DMS53 treated with DMSO at 0.1 percent for 48 hours (cell line): ENCODE measurements around the gene DNAJC3.
"Not testable (repeated sequence)": the region's sequence is repeated elsewhere in the genome, so short reads cannot be mapped to it uniquely, and the experiment has no call there.

Source experiments
- DNase-seq: peaks from one replicate; lab custom pipeline; 2025; ENCODE audit not compliant: unreplicated experiment; lab: John Stamatoyannopoulos, UW

The DNAJC3 gene

DNA sequence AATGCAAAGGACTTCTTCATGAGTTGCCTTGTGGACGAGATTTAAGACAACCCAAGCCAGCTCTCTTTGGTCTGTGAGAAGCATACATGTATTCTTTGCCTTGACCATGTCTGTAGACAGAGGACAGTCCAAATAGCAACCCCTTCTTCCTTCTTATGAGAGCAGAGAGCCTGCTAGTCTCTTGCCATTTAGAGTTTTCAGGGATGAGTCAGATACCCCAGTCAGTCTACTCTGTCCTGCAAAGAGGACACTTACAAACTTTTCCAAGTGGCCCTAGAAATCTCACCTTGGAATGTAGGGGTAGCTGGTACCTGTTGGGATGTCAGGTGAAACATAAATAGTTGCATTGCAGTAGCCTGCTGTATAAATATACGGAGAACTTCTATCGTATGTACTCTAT lies 36.7 kb downstream of the DNAJC3 start:
- DNase-seq, result no peak

DNA sequence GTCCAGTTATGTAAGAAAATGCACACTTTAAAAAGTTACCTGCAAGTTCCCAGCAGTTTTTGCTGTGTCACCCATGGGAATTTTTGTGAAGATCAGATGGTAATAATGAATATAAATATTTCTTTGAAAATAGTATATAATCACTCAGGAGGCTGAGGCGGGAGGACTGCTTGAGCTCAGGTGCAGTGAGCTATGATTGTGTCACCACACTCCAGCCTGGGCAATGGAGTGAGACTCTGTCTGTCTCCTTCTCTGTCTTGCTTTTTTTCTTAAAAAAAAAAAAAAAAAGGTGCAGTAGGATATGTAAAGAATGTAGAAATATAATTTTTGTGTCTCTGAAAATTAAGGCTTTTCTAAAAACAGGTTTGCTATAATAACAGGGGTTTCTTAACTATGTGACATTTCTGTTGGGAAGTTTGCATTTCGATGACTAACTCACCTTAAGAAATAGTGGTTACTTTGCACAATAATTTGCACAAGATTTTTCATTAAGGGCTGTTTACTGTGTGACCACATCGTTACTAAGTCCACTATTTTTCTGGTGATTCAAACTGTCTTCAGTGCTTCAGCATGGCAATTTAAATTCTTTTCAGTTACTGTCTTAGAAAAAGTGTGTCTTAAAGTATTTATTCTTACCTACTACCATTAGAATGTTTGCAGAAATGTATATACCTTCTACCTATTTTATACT lies 37.3 kb downstream of the DNAJC3 start:
- DNase-seq, result no peak

DNA sequence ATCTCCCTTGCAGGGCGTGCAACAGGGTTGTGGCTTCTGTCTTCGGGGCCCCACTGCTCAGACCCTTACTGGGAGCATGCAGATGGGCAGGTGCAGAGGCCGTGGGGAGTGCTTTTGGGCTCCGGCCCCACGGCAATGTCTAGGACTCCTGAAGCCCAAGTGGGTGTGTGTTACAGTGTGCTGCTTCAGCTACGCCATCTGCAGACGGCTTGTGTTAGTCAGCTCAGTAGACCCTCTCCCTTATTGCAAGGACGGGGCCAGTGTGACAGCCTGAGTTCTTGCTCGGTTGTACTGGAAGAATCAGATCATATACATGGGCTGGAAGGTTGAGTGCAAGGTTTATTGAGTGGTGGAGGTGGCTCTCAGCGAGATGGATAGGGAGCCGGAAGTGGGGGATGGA lies 39.3 kb downstream of the DNAJC3 start:
- DNase-seq, result no peak

DNA sequence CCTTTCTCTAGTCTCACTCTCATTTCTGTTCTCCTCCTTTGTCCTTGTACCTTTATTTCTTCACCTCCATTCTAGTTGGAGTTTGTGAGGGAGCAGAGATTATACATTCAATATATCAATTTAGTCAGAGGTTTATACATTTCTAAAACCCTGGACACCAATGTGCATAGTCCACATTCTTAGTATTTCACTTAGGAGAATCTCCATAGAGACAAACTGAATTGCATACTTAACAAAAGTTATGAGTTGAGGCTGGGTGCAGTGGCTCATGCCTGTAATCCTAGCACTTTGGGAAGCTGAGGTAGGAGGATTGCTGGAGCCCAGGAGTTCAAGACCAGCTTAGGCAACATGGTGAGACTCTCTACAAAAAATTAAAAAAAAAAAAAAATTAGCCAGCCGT lies 45.3 kb downstream of the DNAJC3 start:
- DNase-seq, result no peak

DNA sequence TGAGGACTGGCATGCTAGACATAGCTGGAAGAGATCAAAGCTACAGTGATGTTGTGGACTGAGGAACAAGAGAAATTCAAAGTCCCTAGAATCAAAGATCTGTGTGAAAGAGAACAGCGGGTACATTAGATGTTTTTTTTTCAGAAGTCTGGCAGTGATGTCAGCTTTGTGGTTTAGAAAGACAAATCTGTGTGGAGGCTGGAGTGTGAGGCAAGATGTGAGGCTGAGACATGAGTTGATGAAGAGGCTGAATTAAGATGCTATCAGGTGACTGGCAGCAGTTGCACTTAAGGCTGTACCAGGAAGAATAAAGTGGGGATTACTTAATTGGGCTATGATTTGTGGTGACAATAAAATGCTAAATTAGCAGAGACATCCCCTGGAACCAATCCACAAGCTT lies 46.5 kb downstream of the DNAJC3 start:
- DNase-seq, result no peak

DNA sequence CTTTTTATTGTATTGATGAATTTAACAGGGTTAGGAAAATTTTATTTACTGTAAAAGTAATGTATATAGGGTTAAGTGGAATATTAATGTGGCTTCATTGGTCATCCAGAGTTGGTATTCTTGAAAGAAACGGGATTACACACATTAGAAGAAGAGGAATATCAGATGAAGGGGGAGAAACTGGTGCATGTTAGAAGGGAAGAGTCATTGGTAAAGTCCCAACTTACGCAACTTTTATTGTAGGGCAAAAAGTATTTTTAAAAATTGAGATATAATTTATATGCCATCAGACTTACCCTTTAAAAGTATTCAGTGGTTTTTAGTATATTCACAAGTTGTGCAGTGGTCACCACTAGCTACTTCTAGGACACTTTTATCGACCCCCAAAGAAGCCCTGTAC lies 47.3 kb downstream of the DNAJC3 start:
- no peak for DNase-seq

DNA sequence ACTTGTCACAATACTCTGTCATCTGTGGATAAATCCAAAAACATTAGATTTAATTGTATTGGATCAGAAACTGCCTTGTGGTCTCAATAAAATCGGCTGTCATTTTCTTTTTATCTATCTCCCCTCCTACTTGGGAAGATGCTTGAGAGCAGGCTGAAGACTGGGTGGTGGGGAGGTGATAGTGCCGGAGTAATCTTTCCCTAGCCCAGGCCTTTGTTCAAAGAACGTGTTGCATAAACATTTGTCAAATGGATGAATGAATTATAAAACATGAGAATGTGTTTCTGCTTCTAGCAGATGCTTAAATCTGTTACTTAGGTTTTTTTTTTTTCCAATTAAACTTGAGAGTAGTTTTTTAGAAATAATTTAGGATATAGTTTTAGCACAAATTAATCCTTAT lies 49.9 kb downstream of the DNAJC3 start:
- DNase-seq, result no peak

DNA sequence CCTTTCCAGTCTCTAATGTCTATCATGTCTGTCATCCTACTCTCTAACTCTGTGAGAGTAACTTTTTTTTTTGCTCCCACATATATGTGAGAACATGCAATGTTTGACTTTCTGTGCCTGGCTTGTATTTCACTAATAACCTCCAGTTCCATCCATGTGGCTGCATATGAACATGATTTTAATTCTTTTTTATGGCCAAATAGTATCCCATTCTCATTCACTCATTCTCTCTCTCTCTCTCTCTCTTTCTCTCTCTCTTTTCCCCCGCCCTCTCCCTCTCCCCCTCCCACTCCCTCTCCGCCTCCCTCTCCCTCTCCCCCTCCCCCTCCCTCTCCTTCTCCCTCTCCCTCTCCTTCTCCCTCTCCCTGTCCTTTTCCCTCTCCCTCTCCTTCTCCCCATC lies 52.0 kb downstream of the DNAJC3 start:
- no peak for DNase-seq

DNA sequence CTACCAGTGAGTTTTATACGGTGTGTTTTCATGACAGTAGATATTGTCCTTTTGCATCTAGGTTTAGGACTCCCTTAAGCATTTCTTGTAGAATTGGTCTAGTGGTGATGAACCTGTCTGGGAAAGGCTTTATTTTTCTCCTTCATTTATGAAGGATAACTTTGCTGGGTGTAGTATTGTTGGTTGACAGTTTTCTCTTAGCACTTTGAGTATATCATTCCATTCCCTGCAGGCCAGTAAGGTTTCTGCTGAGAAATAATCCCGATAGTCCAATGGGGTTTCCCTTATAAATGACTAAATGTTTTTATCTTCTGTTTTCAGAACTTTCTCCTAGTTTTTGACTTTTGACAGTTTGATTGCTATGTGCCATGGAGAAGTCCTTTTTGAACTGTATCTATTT lies 57.2 kb downstream of the DNAJC3 start:
- no peak for DNase-seq

DNA sequence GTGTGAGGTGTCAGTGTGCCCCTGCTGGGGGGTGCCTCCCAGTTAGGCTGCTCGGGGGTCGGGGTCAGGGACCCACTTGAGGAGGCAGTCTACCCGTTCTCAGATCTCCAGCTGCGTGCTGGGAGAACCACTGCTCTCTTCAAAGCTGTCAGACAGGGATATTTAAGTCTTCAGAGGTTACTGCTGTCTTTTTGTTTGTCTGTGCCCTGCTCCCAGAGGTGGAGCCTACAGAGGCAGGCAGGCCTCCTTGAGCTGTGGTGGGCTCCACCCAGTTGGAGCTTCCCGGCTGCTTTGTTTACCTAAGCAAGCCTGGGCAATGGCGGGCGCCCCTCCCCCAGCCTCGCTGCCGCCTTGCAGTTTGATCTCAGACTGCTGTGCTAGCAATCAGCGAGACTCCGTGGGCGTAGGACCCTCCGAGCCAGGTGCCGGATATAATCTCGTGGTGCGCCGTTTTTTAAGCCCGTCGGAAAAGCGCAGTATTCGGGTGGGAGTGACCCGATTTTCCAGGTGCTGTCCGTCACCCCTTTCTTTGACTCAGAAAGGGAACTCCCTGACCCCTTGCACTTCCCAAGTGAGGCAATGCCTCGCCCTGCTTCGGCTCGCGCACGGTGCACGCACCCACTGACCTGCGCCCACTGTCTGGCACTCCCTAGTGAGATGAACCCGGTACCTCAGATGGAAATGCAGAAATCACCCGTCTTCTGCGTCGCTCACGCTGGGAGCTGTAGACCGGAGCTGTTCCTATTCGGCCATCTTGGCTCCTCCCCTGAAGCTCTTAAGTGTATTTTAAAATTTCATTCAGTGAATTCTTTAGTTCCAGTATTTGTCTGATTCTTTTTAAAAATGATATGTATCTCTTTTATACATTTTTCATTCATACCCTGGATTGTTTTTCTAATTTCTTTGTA lies 63.4 kb downstream of the DNAJC3 start:
- DNase-seq, result not testable (repeated sequence)

DNA sequence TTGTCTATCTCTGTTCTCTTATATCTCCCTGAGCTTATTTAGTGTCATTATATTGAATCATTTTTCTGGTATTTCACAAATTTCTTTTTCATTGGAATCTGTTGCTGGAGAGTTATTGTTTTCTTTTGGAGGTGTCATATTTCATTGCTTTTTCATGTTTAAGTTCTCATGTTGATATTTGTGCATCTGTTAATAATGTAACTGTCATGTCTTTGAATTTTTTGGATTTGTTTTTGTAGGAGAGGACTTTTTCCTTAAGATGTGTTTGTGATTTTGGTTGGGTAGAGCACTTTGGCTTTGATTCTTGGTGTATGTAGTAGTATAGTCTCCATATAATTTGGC lies 64.0 kb downstream of the DNAJC3 start:
- DNase-seq, result no peak

DNA sequence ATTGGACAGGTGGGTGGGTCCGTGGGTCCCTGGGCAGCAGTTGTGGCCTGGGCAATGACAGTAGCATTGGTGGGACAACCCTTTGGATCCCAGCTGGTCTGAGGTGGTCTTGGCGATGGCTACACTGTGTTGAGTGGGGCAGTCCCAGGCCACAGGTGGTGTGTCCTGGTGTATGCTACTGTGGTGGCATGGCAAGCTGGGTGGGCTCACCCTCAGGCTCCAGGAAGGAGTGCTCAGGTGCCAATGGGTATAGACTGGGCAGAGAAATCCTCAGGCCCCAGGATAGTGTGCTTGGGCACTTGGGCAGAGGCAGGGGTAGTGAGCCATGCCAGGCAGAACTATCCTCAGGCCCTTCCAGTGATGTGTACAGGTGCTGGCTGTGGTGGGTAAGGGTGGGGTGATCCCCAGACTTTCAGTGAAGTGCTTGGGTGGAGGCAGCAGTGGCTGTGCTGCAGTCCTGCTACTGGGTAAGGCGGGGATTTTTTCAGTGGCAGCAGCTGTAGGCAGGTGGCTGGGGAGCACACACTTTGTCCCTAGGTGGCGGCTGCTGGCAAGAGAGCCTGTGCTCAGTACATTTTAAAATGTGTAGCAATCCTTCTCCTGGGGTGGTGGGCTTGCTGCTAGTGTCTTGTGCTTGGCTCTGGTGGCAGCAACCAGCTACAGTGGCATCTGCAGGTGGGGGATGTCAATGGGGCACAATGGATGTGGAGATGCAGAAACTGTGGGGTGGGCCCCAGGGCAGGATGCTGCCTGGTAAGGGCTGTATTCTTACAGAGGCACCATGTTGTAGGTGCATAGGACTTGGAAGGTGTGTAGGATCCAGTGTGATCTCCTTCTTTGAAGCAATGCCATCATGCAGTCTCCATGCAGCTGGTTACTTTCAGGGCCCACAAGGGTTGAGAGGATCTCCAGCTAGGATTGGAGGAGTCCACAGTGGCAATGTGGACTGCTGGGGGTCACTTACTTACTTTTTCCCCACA lies 64.9 kb downstream of the DNAJC3 start:
- no peak for DNase-seq

DNA sequence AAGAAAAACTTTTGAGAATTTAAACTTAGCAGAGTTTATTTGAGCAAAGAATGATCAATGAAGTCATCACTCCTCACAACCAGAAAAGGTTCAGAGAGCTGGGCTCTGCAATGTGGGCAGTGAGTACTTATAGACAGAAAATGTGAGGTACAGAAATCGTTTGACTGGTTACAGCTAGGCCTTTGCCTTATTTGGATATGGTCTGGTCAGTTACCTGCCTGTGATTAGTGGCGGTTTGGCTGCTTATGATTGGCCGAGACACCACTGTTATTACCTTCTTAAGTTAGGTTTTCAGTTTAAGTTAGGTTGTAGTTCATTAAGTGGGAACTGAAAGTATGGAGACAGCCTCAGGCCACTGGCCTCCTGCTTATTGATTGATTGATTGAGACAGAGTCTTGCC lies 66.3 kb downstream of the DNAJC3 start:
- DNase-seq, result no peak

DNA sequence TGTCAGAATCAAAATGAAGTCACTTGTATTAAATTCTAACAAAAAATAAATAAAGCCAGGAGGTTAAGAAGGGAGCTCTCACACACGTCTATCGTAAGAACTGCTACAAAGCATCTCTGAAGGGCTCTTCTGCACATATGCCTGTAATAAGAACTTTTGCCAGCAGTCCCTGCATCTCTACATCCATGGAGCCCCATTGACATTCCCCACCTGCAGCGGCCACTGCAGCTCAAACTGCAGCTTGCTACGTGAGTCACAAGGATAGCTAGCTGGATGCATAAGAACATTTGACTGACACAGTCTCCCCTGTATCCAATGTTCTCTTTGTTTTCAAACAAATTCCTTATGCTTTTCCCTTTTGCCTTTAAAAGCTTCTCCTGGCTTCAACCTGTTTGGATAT lies 68.3 kb downstream of the DNAJC3 start:
- DNase-seq, result no peak

DNA sequence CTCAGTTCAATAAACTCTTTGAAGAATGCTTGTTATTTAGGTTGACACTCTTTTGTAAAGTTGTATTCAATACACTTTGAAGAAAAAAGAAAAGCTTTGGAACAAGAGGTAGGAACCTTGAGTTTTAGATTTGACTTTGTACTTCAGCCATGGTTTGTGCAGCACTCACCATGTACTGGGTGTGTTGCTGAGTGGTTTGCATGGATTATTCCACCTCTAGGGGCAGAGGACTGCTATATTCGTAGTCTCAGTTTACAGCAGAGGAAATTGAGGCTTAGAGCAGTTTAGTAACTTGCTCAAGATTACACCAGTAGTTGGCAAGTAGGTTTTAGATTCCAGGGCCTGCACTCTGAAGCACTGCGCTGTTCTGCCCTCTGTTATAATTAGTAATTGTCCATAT lies 68.8 kb downstream of the DNAJC3 start:
- no peak for DNase-seq

DNA sequence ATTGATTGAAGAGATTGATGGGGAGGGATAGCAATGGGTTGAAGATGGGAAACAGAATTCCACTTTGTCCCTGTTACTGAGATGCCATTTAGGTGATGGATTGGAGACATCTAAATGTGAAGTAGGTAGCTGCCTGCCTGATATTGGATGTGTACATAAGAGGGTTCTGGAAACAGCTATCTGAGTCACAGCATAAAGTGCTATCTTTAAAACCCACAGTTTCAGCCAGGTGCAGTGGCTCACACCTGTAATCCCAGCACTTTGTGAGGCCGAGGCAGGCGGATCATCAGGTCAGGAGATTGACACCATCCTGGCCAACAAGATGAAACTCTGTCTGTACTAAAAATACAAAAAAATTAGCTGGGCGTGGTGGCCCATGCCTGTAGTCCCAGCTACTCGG lies 72.6 kb downstream of the DNAJC3 start:
- DNase-seq, result peak; percentile 16

DNA sequence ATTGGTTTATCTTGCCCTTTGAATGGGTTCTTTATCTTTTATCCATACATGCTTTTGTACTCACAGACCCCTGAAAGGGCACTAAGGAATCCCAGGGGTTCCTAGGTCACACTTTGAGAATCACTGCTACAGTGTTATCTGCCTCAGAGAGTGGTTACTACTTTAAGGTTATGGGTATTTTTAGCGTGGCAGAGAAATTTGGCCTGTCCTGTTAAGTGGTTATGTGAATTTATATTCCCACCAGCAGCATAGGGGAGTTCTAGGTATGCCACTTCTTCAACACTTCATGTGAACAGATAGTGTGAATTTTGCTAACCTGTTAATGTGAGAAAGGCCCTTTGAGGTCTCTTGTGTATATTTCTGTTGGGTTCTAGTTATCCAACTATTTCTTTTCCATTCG lies 75.7 kb downstream of the DNAJC3 start:
- no peak for DNase-seq

DNA sequence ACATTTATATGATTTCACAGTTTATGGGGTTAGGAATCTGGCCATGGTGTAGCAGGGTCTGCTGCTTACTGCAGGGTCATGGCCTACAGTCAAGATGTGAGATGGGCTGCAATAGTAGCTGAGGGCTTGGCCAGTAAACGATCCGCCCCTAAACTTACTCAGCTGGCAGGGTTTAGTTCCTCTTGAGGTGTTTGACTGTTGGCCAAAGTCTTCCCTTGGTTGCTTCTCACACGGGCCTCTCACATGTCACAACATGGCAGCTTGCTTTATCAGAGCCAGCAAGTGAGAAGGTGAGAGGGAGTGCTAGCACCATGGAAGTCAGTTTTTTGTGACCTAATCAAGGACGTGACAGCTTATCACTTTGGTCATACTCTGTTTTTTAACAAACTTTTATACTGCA lies 77.1 kb downstream of the DNAJC3 start:
- DNase-seq, result no peak

DNA sequence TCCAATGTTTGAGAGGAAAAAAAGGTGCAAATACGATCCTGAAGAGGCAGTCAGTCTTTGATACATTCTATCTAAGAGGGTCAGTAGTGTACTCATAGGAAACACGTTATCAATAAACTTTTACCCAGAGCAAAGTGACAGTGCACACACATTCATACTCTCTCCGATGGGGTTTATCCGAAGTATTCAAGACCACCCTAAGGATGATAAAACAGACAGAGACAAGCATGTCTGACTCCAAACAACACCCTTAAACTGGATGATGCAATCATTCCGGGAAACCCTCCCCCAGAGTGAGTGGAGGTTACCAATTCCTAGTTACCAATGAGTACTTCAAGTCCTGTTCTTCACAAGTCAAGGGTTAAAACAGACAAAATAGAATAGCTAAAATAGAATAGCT lies 79.1 kb downstream of the DNAJC3 start:
- no peak for DNase-seq

DNA sequence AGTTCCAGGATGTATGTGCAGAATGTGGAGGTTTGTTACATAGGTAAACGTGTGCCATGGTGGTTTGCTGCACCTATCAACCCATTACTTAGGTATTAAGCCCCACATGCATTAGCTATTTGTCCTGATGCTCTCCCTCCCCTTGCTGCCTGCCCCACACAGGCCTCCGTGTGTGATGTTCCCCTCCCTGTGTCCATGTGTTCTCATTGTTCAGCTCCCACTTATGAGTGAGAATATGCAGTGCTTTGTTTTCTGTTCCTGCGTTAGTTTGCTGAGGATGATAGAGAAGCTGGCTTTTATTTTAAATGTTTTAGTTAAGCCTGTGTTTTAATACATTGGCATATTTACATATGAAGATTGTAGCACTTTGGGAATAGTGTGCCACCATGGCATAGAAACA lies 85.7 kb downstream of the DNAJC3 start:
- not testable (repeated sequence) for DNase-seq

DNA sequence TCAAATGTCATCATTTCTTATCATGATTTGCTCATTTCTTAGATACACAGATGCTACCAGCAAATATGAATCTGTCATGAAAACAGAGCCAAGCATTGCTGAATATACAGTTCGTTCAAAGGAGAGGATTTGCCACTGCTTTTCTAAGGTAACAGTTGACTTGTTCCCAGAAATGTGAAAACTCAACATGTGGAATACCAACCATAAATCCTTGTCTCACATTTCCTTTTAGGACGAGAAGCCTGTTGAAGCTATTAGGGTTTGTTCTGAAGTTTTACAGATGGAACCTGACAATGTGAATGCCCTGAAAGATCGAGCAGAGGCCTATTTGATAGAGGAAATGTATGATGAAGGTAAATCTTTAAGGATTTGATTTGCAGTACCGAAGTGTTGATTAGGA lies 86.7 kb downstream of the DNAJC3 start:
- DNase-seq, result no peak

DNA sequence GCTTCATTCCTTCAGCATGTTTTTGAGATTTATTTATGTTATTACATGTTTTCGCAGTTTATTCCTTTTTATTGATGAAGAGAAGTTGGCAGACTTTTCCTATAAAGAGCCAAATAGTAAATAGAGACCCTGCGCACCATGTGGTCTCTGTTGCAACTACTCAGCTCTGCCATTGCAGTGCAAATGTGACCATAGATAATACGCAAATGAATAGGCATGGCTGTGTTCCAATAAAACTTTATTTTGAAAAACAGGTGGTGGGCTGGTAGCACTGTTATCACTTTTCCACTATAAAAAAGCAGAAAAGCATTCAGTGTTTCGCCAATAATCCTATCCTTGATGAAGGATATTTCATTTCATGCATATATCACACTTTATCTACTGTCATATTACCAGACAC lies 95.0 kb downstream of the DNAJC3 start:
- DNase-seq, result no peak
